Tibial nerve (tissue), 4 donors: ENCODE results near the gene ABCC12. TPM values are rescaled to one million over a fixed set of nuclear protein-coding genes. Genes with fewer than 3 reads are reported as not detected.

Experiments used
- DNase-seq, 2 donors: peaks; one replicate each; pipeline ENCODE4 v3.0.0-alpha.2; 2019; ENCODE audit warnings: low spot score in 2 of 2
- H3K27ac ChIP-seq, 4 donors: fragments of 200-600 bp; sonication (generic) in 3 of 4; one replicate each; pipeline ENCODE4 v1.5.1; 2017 to 2019; ENCODE audit warnings: mild to moderate bottlenecking in 1 of 4
- H3K27me3 ChIP-seq, 2 donors: fragments of 200-600 bp; sonication (generic) in 1 of 2; one replicate each; pipeline versions ENCODE4 v1.5.1 to v1.6.0; 2017 to 2019
- H3K36me3 ChIP-seq, 3 donors: fragments of 200-600 bp; sonication (generic); one replicate each; pipeline ENCODE4 v1.5.1; 2018 to 2019
- H3K4me1 ChIP-seq, 4 donors: fragments of 200-600 bp; sonication (generic) in 3 of 4; one replicate each; pipeline ENCODE4 v1.5.1; 2017 to 2019
- H3K4me3 ChIP-seq, 4 donors: fragments of 200-600 bp; sonication (generic) in 3 of 4; one replicate each; pipeline ENCODE4 v1.5.1; 2017 to 2019; ENCODE audit warnings: mild to moderate bottlenecking in 1 of 4, moderate library complexity in 1 of 4
- H3K9me3 ChIP-seq, 4 donors: fragments of 200-600 bp; sonication (generic) in 3 of 4; one replicate each; pipeline ENCODE4 v1.5.1; 2017 to 2019
- CTCF ChIP-seq, 5 experiments: fragments of 200-600 bp in 3 of 5; fragments of 450-650 bp in 2 of 5; sonication (generic) in 3 of 5; IDR thresholded peaks; one replicate each; pipeline ENCODE4 v1.5.1; 2016 to 2019; ENCODE audit warnings: antibody characterized with exemption in 5 of 5, mild to moderate bottlenecking in 3 of 5, moderate library complexity in 2 of 5
- EP300 ChIP-seq, 2 donors: sonication (generic); formaldehyde crosslinking; IDR thresholded peaks; one replicate each; pipeline ENCODE4 v1.6.1; 2017; ENCODE audit warnings: antibody characterized with exemption in 2 of 2, mild to moderate bottlenecking in 1 of 2
- POLR2A ChIP-seq, 2 donors: fragments of 450-650 bp; IDR thresholded peaks; one replicate each; pipeline ENCODE4 v1.6.1; 2017; ENCODE audit warnings: antibody characterized with exemption in 2 of 2, mild to moderate bottlenecking in 2 of 2, moderate library complexity in 2 of 2
- WGBS, 2 donors: methylation state at CpG; one replicate each; pipeline ENCODE4 v1.1.5; 2018; 5-methylcytosine and 5-hydroxymethylcytosine counted together
- total RNA-seq, 4 donors: library from RNA; depleted of rRNA; stranded (reverse); fragments of >200 nt; gene quantifications; one replicate each; pipeline ENCODE4 v1.1.0, GENCODE V29; 2016

Gene ABCC12
- total RNA-seq, 4 donors from 2014 or later = under 0.01 TPM; not detected in 3

GRCh38 chr16:48124266-48124665 lies 31.5 kb downstream of the ABCC12 start:
- no peak for DNase-seq
- H3K9me3 ChIP-seq = no peaks in the 10 kb centered on the region
- H3K27ac ChIP-seq = no peak overlapping the region
- no peaks in the 10 kb centered on the region for H3K36me3 ChIP-seq
- H3K27me3 ChIP-seq = no peaks in the 10 kb centered on the region
- no peak for TF ChIP-seq CTCF (IDR thresholded peaks at IDR 0.05)
- TF ChIP-seq EP300 (IDR thresholded peaks at IDR 0.05) = no peak
- TF ChIP-seq POLR2A (IDR thresholded peaks at IDR 0.05) = no peak
- WGBS, 2 donors = 82 to 87% methylated on average over 2 of the region's 2 CpGs
- no peaks in the 10 kb centered on the region for H3K4me1 ChIP-seq
- H3K4me3 ChIP-seq = no peak overlapping the region

GRCh38 chr16:48123104-48123788 lies 32.5 kb downstream of the ABCC12 start:
- Histone ChIP-seq H3K27me3 (no peaks in the 10 kb centered on the region), H3K4me1 (no peaks in the 10 kb centered on the region), H3K4me3 (no peak overlapping the region), H3K36me3 (no peaks in the 10 kb centered on the region), H3K9me3 (no peaks in the 10 kb centered on the region), H3K27ac (no peak overlapping the region)
- WGBS, 2 donors = 36 to 48% methylated on average over 5 of the region's 5 CpGs
- TF ChIP-seq EP300 (IDR thresholded peaks at IDR 0.05) (no peak), POLR2A (IDR thresholded peaks at IDR 0.05) (no peak), CTCF (IDR thresholded peaks at IDR 0.05) (no peak)
- DNase-seq = no peak

- H3K27me3 ChIP-seq = no peaks in the 10 kb centered on the region
- H3K4me3 ChIP-seq = no peak overlapping the region
- 85 to 89% methylated on average over 5 of the region's 5 CpGs for WGBS, 2 donors
- no peaks in the 10 kb centered on the region for H3K36me3 ChIP-seq
- no peak overlapping the region for H3K27ac ChIP-seq
- no peak for DNase-seq
- no peaks in the 10 kb centered on the region for H3K9me3 ChIP-seq
- H3K4me1 ChIP-seq = no peaks in the 10 kb centered on the region
- TF ChIP-seq EP300 (IDR thresholded peaks at IDR 0.05) (no peak), POLR2A (IDR thresholded peaks at IDR 0.05) (no peak), CTCF (IDR thresholded peaks at IDR 0.05) (no peak)
These were observed 34.5 kb downstream of the ABCC12 start for GRCh38 chr16:48121276-48121675.

- H3K4me3 ChIP-seq = no peak overlapping the region
- no peaks in the 10 kb centered on the region for H3K9me3 ChIP-seq
- no peaks in the 10 kb centered on the region for H3K4me1 ChIP-seq
- H3K27ac ChIP-seq = no peak overlapping the region
- no peaks in the 10 kb centered on the region for H3K36me3 ChIP-seq
- DNase-seq = no peak
- WGBS, 2 donors = 88 to 92% methylated on average over 2 of the region's 2 CpGs
- TF ChIP-seq EP300 (IDR thresholded peaks at IDR 0.05) = no peak
- TF ChIP-seq POLR2A (IDR thresholded peaks at IDR 0.05) = no peak
- TF ChIP-seq CTCF (IDR thresholded peaks at IDR 0.05) = no peak
- no peaks in the 10 kb centered on the region for H3K27me3 ChIP-seq
These were observed 37.0 kb downstream of the ABCC12 start for GRCh38 chr16:48118841-48119240.

DNA sequence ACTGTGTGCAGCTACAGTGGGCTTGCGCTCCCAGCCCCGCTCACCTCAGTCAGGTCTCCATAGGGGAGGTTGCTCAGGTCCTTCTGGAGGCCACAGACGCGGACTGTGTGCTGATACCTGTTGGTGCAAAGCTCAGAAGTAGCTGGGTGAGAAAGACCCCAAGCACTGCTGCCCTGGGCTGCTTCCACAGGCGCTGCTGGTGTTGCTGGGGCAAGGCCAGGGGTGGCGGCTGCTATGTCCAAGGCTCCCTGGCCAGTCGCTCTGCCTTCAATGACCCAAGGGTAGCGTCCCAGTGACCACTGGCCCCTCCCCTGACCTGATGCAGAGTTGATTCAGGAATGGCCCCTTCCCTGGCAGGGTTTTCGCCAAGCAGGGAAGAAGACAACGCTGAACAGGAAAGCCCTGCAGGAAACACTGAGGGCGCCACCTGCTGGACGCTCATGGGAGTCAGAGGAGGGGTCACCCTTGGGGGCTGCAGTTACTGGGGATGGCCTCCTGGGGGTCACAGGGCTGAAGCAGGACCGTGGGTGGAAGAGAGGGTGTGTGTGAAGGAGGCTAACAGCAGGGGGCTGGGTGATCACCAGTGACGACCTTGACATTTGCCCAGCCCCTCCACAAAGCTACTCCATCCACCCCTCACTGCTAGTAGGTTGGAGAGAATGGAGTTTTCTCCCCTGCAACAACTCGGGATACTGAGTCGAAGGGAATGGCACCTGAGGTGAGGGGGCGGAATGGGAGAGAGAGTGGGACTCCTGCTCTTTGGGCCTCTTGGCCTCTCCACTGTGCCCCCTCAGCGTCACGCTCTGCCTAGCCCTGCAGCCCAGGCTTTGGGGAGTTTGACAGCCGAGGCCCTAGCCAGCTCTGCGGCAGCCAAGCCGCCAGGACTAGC lies 38.3 kb downstream of the ABCC12 start:
- H3K27ac ChIP-seq = no peak overlapping the region
- H3K36me3 ChIP-seq = no peaks in the 10 kb centered on the region
- 66 to 67% methylated on average over 19 to 22 of the region's 22 CpGs for WGBS, 2 donors
- peak in 4 of 5 experiments; percentile 22 to 45 (median 32) for TF ChIP-seq CTCF (IDR thresholded peaks at IDR 0.05)
- no peak for TF ChIP-seq EP300 (IDR thresholded peaks at IDR 0.05)
- no peak for TF ChIP-seq POLR2A (IDR thresholded peaks at IDR 0.05)
- H3K27me3 ChIP-seq = no peaks in the 10 kb centered on the region
- DNase-seq = peak in 1 of 2 donors; percentile 6
- H3K4me3 ChIP-seq = no peak overlapping the region
- H3K4me1 ChIP-seq = no peaks in the 10 kb centered on the region
- no peaks in the 10 kb centered on the region for H3K9me3 ChIP-seq
